ENCODE data around the gene ZNF557. TPM values are rescaled to one million over a fixed set of nuclear protein-coding genes. Genes with fewer than 3 reads are reported as not detected.

Gene ZNF557
- polyA plus RNA-seq, 1 donor (not counting 4 experiments of a cell fraction or from before 2014, with no cell fraction given) = 3.3 TPM

DNA sequence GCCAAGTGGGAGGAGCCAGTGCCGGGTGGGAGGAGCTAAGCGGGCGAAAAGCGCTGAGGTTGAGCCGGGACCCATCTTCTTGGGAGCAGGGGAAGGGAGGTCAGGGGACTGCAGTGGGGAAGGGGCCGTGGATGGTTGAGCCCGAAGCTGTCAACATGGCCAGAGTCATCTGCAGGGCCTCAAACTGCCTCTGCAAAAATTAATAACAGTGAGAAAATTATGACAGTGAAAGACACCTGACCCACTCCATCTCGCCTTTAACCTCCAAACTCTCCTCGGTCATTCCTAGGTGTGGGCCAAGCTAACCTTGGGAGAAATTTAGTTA, 30.1 kb downstream of the ZNF557 start:
- H3K27me3 ChIP-seq (ENCODE audit: control insufficient read depth, extremely low read depth, insufficient read depth, low read length) = no peaks in the 10 kb centered on the region
- H3K9ac ChIP-seq (ENCODE audit: control insufficient read depth, extremely low read depth, insufficient read depth, low read length) = peak overlapping the region; percentile 91
- no peaks in the 10 kb centered on the region for H4K20me1 ChIP-seq (ENCODE audit: control insufficient read depth, extremely low read depth, insufficient read depth, low read length)
- peak overlapping the region; percentile 94 for H3K4me2 ChIP-seq (ENCODE audit: control insufficient read depth, extremely low read depth, insufficient read depth, low read depth, low read length)
- dilution Hi-C loops (cut with MboI; ENCODE audit: extremely low pct_ligation_motif_present, low sequenced_read_pairs) = no loop called here
- no peaks in the 10 kb centered on the region for H3K79me2 ChIP-seq (ENCODE audit: control insufficient read depth, insufficient read depth, low read length)
- H3K36me3 ChIP-seq (ENCODE audit: control insufficient read depth in 2 of 2, extremely low read depth in 1 of 2, insufficient read depth in 2 of 2, low read length in 2 of 2) = no peaks in the 10 kb centered on the region
- no peak for DNase-seq (ENCODE audit: low read depth, low spot score)
- peak overlapping the region; percentile 81 to 88 (median 85) for H3K4me3 ChIP-seq (ENCODE audit: control insufficient read depth in 2 of 3, extremely low read depth in 1 of 3, insufficient read depth in 2 of 3, low read depth in 1 of 3, low read length in 3 of 3)
- H3K4me1 ChIP-seq (ENCODE audit: control insufficient read depth, extremely low read depth, insufficient read depth, low read length) = peaks cover 4% of the 10 kb centered on the region
- H3K27ac ChIP-seq (ENCODE audit: control insufficient read depth, insufficient read depth, low read length) = peak overlapping the region; percentile 26
- H2AFZ ChIP-seq (ENCODE audit: control insufficient read depth, low read length) = peak overlapping the region; percentile 99
- H3K9me3 ChIP-seq (ENCODE audit: control insufficient read depth, low read depth, low read length) = peaks cover 3% of the 10 kb centered on the region
- FAIRE-seq = no peak
- H3K9me1 ChIP-seq (ENCODE audit: control insufficient read depth, extremely low read depth, insufficient read depth, low read length) = no peaks in the 10 kb centered on the region
- TF ChIP-seq, protein P1, sequence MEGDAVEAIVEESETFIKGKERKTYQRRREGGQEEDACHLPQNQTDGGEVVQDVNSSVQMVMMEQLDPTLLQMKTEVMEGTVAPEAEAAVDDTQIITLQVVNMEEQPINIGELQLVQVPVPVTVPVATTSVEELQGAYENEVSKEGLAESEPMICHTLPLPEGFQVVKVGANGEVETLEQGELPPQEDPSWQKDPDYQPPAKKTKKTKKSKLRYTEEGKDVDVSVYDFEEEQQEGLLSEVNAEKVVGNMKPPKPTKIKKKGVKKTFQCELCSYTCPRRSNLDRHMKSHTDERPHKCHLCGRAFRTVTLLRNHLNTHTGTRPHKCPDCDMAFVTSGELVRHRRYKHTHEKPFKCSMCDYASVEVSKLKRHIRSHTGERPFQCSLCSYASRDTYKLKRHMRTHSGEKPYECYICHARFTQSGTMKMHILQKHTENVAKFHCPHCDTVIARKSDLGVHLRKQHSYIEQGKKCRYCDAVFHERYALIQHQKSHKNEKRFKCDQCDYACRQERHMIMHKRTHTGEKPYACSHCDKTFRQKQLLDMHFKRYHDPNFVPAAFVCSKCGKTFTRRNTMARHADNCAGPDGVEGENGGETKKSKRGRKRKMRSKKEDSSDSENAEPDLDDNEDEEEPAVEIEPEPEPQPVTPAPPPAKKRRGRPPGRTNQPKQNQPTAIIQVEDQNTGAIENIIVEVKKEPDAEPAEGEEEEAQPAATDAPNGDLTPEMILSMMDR (optimal IDR thresholded peaks at IDR 0.05 in 1 of 3, IDR thresholded peaks at IDR 0.05 in 1 of 3, conservative IDR thresholded peaks at IDR 0.05 in 1 of 3; ENCODE audit: extremely low read depth in 1 of 3, insufficient read depth in 2 of 3, low read length in 3 of 3) = no peak
- TF ChIP-seq EZH2 (IDR thresholded peaks at IDR 0.05; ENCODE audit: low read length) = no peak

DNA sequence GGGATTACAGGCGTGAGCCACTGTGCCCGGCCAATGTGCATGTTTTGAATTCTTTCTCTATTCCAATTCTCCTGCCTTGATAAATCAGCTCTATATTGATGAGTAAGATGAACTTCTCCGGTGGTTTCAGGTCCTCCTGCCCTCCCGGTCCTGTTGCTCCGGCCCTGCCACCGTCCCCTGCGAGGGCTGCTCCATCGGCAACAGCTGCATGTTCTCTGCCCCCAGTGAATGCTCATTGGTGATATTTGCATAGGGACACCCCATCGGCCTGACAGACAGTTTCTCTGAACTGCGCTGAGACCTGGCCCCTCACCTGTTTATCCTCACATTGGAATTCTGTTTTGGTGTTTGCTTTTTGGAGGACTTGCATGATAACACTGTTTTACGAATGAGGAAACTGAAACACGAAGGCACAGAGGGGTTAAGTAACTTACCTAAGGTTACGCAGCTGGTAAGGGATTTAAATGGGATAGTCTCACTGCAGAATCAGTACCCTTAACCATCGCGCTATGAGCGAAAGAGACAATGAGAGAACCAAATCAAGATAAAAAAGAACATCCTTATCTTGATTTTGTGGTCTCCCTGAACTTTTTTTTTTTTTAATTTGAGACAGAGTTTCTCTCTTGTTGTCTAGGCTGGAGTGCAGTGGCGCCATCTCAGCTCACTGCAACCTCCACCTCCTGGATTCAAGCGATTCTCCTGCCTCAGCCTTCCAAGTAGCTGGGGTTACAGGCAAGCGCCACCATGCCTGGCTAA, 32.2 kb downstream of the ZNF557 start:
- no peak overlapping the region for H3K4me3 ChIP-seq (ENCODE audit: control insufficient read depth in 2 of 3, extremely low read depth in 1 of 3, insufficient read depth in 2 of 3, low read depth in 1 of 3, low read length in 3 of 3)
- dilution Hi-C loops (cut with MboI; ENCODE audit: extremely low pct_ligation_motif_present, low sequenced_read_pairs) = no loop called here
- H3K27ac ChIP-seq (ENCODE audit: control insufficient read depth, insufficient read depth, low read length) = no peak overlapping the region
- FAIRE-seq (no peak), DNase-seq (ENCODE audit: low read depth, low spot score) (no peak)
- no peaks in the 10 kb centered on the region for H3K9me3 ChIP-seq (ENCODE audit: control insufficient read depth, low read depth, low read length)
- H3K27me3 ChIP-seq (ENCODE audit: control insufficient read depth, extremely low read depth, insufficient read depth, low read length) = no peaks in the 10 kb centered on the region
- H3K9me1 ChIP-seq (ENCODE audit: control insufficient read depth, extremely low read depth, insufficient read depth, low read length) = no peaks in the 10 kb centered on the region
- no peak overlapping the region for H2AFZ ChIP-seq (ENCODE audit: control insufficient read depth, low read length)
- H3K4me2 ChIP-seq (ENCODE audit: control insufficient read depth, extremely low read depth, insufficient read depth, low read depth, low read length) = no peak overlapping the region
- H3K4me1 ChIP-seq (ENCODE audit: control insufficient read depth, extremely low read depth, insufficient read depth, low read length) = peaks cover 4% of the 10 kb centered on the region
- TF ChIP-seq EZH2 (IDR thresholded peaks at IDR 0.05; ENCODE audit: low read length) = no peak
- TF ChIP-seq, protein P1 (optimal IDR thresholded peaks at IDR 0.05 in 1 of 3, IDR thresholded peaks at IDR 0.05 in 1 of 3, conservative IDR thresholded peaks at IDR 0.05 in 1 of 3; ENCODE audit: extremely low read depth in 1 of 3, insufficient read depth in 2 of 3, low read length in 3 of 3) = no peak
- no peaks in the 10 kb centered on the region for H3K36me3 ChIP-seq (ENCODE audit: control insufficient read depth in 2 of 2, extremely low read depth in 1 of 2, insufficient read depth in 2 of 2, low read length in 2 of 2)
- H3K9ac ChIP-seq (ENCODE audit: control insufficient read depth, extremely low read depth, insufficient read depth, low read length) = no peak overlapping the region
- H4K20me1 ChIP-seq (ENCODE audit: control insufficient read depth, extremely low read depth, insufficient read depth, low read length) = no peaks in the 10 kb centered on the region
- no peaks in the 10 kb centered on the region for H3K79me2 ChIP-seq (ENCODE audit: control insufficient read depth, insufficient read depth, low read length)

Measured in keratinocyte (primary cell).